ENCODE measurements around the gene TCHH.

The TCHH gene

GRCh38 chr1:152110365-152110859 is 4.8 kb downstream of the TCHH start:
- H3K27me3 Mint-ChIP-seq (ENCODE audit: low read depth, poor library complexity), result peaks cover 9% of the 10 kb centered on the region
- H3K4me3 Mint-ChIP-seq, result no peak overlapping the region
- no peak overlapping the region for H3K27ac Mint-ChIP-seq
- no peak for TF ChIP-seq CTCF (IDR thresholded peaks at IDR 0.05)
- H3K9me3 Mint-ChIP-seq, result peaks cover 10% of the 10 kb centered on the region
- no peaks in the 10 kb centered on the region for H3K4me1 Mint-ChIP-seq
- H3K36me3 Mint-ChIP-seq (ENCODE audit: low read depth), result no peaks in the 10 kb centered on the region
- DNase-seq, result no peak

- H3K36me3 Mint-ChIP-seq (ENCODE audit: low read depth), result no peaks in the 10 kb centered on the region
- TF ChIP-seq CTCF (IDR thresholded peaks at IDR 0.05), result no peak
- no peaks in the 10 kb centered on the region for H3K4me1 Mint-ChIP-seq
- H3K9me3 Mint-ChIP-seq, result peaks cover 7% of the 10 kb centered on the region
- no peak overlapping the region for H3K4me3 Mint-ChIP-seq
- no peak overlapping the region for H3K27ac Mint-ChIP-seq
- peaks cover 13% of the 10 kb centered on the region for H3K27me3 Mint-ChIP-seq (ENCODE audit: low read depth, poor library complexity)
- no peak for DNase-seq
Measured at GRCh38 chr1:152109998-152110294, 5.3 kb downstream of the TCHH start.

- H3K27me3 Mint-ChIP-seq (ENCODE audit: low read depth, poor library complexity), result peaks cover 13% of the 10 kb centered on the region
- peaks cover 5% of the 10 kb centered on the region for H3K9me3 Mint-ChIP-seq
Measured at GRCh38 chr1:152109231-152109997, 5.8 kb downstream of the TCHH start.

GRCh38 chr1:152108882-152109222 is 6.4 kb downstream of the TCHH start:
- peaks cover 5% of the 10 kb centered on the region for H3K9me3 Mint-ChIP-seq
- no peak overlapping the region for H3K27ac Mint-ChIP-seq
- no peak for TF ChIP-seq CTCF (IDR thresholded peaks at IDR 0.05)
- DNase-seq, result no peak
- H3K36me3 Mint-ChIP-seq (ENCODE audit: low read depth), result no peaks in the 10 kb centered on the region
- no peak overlapping the region for H3K4me3 Mint-ChIP-seq
- peaks cover 13% of the 10 kb centered on the region for H3K27me3 Mint-ChIP-seq (ENCODE audit: low read depth, poor library complexity)
- H3K4me1 Mint-ChIP-seq, result no peaks in the 10 kb centered on the region

More at GRCh38 chr1:152109231-152109997, 5.8 kb downstream of the TCHH start:
- no peak overlapping the region for H3K4me3 Mint-ChIP-seq
- no peak overlapping the region for H3K27ac Mint-ChIP-seq
- DNase-seq, result no peak
- H3K36me3 Mint-ChIP-seq (ENCODE audit: low read depth), result no peaks in the 10 kb centered on the region
- H3K4me1 Mint-ChIP-seq, result no peaks in the 10 kb centered on the region
- no peak for TF ChIP-seq CTCF (IDR thresholded peaks at IDR 0.05)

- no peak for DNase-seq
- H3K27ac Mint-ChIP-seq, result no peak overlapping the region
- no peak overlapping the region for H3K4me3 Mint-ChIP-seq
- no peaks in the 10 kb centered on the region for H3K4me1 Mint-ChIP-seq
- no peaks in the 10 kb centered on the region for H3K36me3 Mint-ChIP-seq (ENCODE audit: low read depth)
- peaks cover 5% of the 10 kb centered on the region for H3K9me3 Mint-ChIP-seq
- H3K27me3 Mint-ChIP-seq (ENCODE audit: low read depth, poor library complexity), result peaks cover 13% of the 10 kb centered on the region
- no peak for TF ChIP-seq CTCF (IDR thresholded peaks at IDR 0.05)
Measured at GRCh38 chr1:152107984-152108881, 7.0 kb downstream of the TCHH start.
